MM.1S (cell line): ENCODE measurements around the gene BMP7.

Source experiments
- CTCF ChIP-seq: fragments of 300-600 bp; sonication (generic); IDR thresholded peaks from 2 replicates; pipeline ENCODE4 v1.5.1; 2016; ENCODE audit warnings: antibody characterized with exemption, low read length, mixed read lengths
- EZH2 ChIP-seq: fragments of 300-600 bp; sonication (generic); optimal IDR thresholded peaks from 2 replicates; pipeline ENCODE3; 2017; ENCODE audit warnings: low read depth, mild to moderate bottlenecking, antibody characterized with exemption, low read length, mixed read lengths
- EZH2phosphoT487 ChIP-seq: fragments of 300-600 bp; sonication (generic); IDR thresholded peaks from 2 replicates; pipeline ENCODE4 v1.6.1; 2018; ENCODE audit warnings: antibody characterized with exemption, low read length

GRCh38 chr20:57310821-57311514 lies 44.5 kb upstream of the BMP7 start:
- no peak for TF ChIP-seq EZH2
- no peak for TF ChIP-seq CTCF
- no peak for TF ChIP-seq EZH2phosphoT487
